NT2/D1 (cell line): ENCODE data around the gene NRM.

ENCODE experiments used
- YY1 ChIP-seq: IDR thresholded peaks from 2 replicates; pipeline ENCODE4 v1.6.1; 2011; ENCODE audit not compliant: insufficient read length, insufficient read depth
- ZNF274 ChIP-seq: IDR thresholded peaks from 2 replicates; pipeline ENCODE4 v1.6.1; 2011; ENCODE audit warnings: mild to moderate bottlenecking, low read depth, low read length

- no peak for TF ChIP-seq YY1
- no peak for TF ChIP-seq ZNF274
These were observed 30.6 kb upstream of the NRM start for GRCh38 chr6:30721198-30722024.
